Suprapubic skin (tissue), 4 donors: ENCODE measurements around the gene KLK2. TPM values are rescaled to one million over a fixed set of nuclear protein-coding genes. Genes with fewer than 3 reads are reported as not detected.

Experiments used
- DNase-seq, 2 donors: peaks; one replicate each; pipeline ENCODE4 v3.0.0-alpha.2; 2019; ENCODE audit warnings: low spot score in 2 of 2
- H3K27ac ChIP-seq: fragments of 200-600 bp; sonication (generic); one replicate; pipeline ENCODE4 v1.5.1; 2019
- H3K27me3 ChIP-seq: fragments of 200-600 bp; sonication (generic); one replicate; pipeline ENCODE4 v1.5.1; 2019
- H3K36me3 ChIP-seq: fragments of 200-600 bp; sonication (generic); one replicate; pipeline ENCODE4 v1.5.1; 2019
- H3K4me1 ChIP-seq: fragments of 200-600 bp; sonication (generic); one replicate; pipeline ENCODE4 v1.5.1; 2019
- H3K4me3 ChIP-seq: fragments of 200-600 bp; sonication (generic); one replicate; pipeline ENCODE4 v1.5.1; 2019; ENCODE audit warnings: mild to moderate bottlenecking
- H3K9me3 ChIP-seq: fragments of 200-600 bp; sonication (generic); one replicate; pipeline ENCODE4 v1.5.1; 2019
- EP300 ChIP-seq: sonication (generic); formaldehyde crosslinking; IDR thresholded peaks from one replicate; pipeline ENCODE4 v1.6.1; 2017; ENCODE audit warnings: antibody characterized with exemption
- POLR2A ChIP-seq, 2 donors: fragments of 450-650 bp; IDR thresholded peaks; one replicate each; pipeline ENCODE4 v1.6.1; 2017; ENCODE audit warnings: antibody characterized with exemption in 2 of 2, mild to moderate bottlenecking in 2 of 2, moderate library complexity in 2 of 2
- POLR2AphosphoS5 ChIP-seq, 3 donors: sonication (generic); formaldehyde crosslinking; IDR thresholded peaks; one replicate each; pipeline ENCODE4 v1.6.1; 2017; ENCODE audit warnings: antibody characterized with exemption in 3 of 3
- WGBS: methylation state at CpG from one replicate; pipeline ENCODE4 v1.1.5; 2018; 5-methylcytosine and 5-hydroxymethylcytosine counted together
- total RNA-seq, 4 donors: library from RNA; depleted of rRNA; stranded (reverse); fragments of >200 nt; gene quantifications; one replicate each; pipeline ENCODE4 v1.1.0, GENCODE V29; 2016
- TF ChIP-seq, protein P1 (sequence below), 2 donors: fragments of 200-600 bp in 1 of 2; fragments of 450-650 bp in 1 of 2; sonication (generic) in 1 of 2; IDR thresholded peaks; one replicate each; pipeline ENCODE4 v1.5.1; 2016 to 2019; ENCODE audit warnings: antibody characterized with exemption in 2 of 2, mild to moderate bottlenecking in 1 of 2, moderate library complexity in 1 of 2

Gene KLK2
- total RNA-seq, 4 donors from 2014 or later, result not detected

DNA sequence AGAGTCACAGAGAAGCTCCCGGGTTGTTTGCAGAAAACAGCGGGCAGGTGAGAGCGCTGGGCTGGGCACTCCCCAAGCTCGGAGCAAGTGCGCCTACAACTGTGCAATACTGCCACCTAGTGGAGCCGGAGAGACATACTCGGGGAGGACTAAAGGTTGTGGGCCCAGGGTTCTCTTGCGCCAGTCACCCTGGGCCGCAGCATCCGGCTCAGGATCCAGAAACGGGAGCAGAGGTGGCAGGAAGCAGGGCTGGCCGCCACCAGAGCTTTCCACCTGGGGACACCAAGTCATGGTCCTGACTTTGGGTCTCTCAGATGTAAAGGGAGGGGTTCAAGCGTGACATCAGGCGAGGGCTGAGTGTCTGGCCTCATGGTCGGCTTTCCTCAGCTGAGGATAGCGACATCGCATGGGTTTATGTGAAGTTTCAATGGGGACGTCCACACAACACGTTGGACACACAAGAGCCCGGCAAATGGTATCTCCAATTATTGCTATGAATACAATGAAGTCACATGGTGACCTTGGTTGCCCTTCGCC, 49.1 kb downstream of the KLK2 start:
- peak in 1 of 2 donors; percentile 74 for DNase-seq
- 21% methylated on average over 10 of the region's 21 CpGs for WGBS
- Histone ChIP-seq H3K9me3 (no peaks in the 10 kb centered on the region), H3K27ac (no peak overlapping the region), H3K27me3 (peaks cover 31% of the 10 kb centered on the region), H3K36me3 (no peaks in the 10 kb centered on the region), H3K4me3 (no peak overlapping the region), H3K4me1 (peaks cover 11% of the 10 kb centered on the region)
- TF ChIP-seq POLR2AphosphoS5 (IDR thresholded peaks at IDR 0.05), result no peak
- TF ChIP-seq EP300, result no peak
- no peak for TF ChIP-seq POLR2A (IDR thresholded peaks at IDR 0.05)
- TF ChIP-seq, protein P1, sequence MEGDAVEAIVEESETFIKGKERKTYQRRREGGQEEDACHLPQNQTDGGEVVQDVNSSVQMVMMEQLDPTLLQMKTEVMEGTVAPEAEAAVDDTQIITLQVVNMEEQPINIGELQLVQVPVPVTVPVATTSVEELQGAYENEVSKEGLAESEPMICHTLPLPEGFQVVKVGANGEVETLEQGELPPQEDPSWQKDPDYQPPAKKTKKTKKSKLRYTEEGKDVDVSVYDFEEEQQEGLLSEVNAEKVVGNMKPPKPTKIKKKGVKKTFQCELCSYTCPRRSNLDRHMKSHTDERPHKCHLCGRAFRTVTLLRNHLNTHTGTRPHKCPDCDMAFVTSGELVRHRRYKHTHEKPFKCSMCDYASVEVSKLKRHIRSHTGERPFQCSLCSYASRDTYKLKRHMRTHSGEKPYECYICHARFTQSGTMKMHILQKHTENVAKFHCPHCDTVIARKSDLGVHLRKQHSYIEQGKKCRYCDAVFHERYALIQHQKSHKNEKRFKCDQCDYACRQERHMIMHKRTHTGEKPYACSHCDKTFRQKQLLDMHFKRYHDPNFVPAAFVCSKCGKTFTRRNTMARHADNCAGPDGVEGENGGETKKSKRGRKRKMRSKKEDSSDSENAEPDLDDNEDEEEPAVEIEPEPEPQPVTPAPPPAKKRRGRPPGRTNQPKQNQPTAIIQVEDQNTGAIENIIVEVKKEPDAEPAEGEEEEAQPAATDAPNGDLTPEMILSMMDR (IDR thresholded peaks at IDR 0.05), result peak; percentile 58 to 76

DNA sequence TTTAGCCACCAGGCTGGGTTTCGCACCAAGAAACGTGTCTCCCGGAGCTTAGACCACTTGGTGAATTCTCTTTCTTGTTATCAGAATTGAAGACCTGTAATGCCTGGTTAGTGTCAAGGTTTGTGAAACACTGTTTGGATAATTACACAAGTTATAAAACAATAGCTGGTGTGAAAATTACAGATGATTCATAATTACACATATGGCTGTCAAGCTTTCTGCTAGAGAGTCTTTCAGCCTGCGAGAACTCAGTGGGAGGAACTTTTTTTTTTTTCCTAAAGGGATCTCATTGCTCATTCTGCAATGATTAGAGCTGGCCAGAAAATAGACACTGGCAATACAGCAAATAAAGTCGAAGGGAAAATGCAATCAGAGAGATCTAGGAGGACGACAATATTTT, 51.3 kb downstream of the KLK2 start:
- Histone ChIP-seq H3K27ac (no peak overlapping the region), H3K27me3 (peaks cover 24% of the 10 kb centered on the region), H3K4me3 (no peak overlapping the region), H3K36me3 (no peaks in the 10 kb centered on the region), H3K9me3 (no peaks in the 10 kb centered on the region), H3K4me1 (peaks cover 11% of the 10 kb centered on the region)
- DNase-seq, result no peak
- TF ChIP-seq EP300 (no peak), POLR2A (IDR thresholded peaks at IDR 0.05) (no peak), POLR2AphosphoS5 (IDR thresholded peaks at IDR 0.05) (no peak)
- TF ChIP-seq, protein P1 (IDR thresholded peaks at IDR 0.05), result no peak
- WGBS, result 55% methylated on average over 6 of the region's 6 CpGs

DNA sequence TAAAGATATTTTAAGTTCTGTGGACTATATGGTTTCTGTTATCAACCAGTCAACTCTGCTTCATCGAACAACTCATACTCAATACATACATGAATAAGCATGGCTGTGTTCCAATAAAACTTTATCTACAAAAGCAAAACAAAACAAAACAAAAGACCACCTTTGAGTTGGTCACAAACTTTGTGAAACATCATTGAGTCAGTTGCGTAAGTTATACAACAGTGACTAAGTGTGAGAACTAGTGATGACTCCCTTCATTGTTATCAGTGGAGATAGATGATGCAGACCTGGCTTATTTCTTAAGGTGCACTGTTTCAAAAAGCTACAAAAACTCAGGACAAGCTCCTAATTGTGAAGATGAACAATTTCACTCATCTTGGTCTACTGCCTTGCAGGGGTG, 52.5 kb downstream of the KLK2 start:
- no peak for DNase-seq
- Histone ChIP-seq H3K27me3 (peaks cover 24% of the 10 kb centered on the region), H3K9me3 (no peaks in the 10 kb centered on the region), H3K4me3 (no peak overlapping the region), H3K4me1 (peaks cover 16% of the 10 kb centered on the region), H3K27ac (no peak overlapping the region), H3K36me3 (no peaks in the 10 kb centered on the region)
- no peak for TF ChIP-seq POLR2A (IDR thresholded peaks at IDR 0.05)
- TF ChIP-seq, protein P1 (IDR thresholded peaks at IDR 0.05), result no peak
- TF ChIP-seq POLR2AphosphoS5 (IDR thresholded peaks at IDR 0.05), result no peak
- no peak for TF ChIP-seq EP300
- 88% methylated on average over 2 of the region's 2 CpGs for WGBS

DNA sequence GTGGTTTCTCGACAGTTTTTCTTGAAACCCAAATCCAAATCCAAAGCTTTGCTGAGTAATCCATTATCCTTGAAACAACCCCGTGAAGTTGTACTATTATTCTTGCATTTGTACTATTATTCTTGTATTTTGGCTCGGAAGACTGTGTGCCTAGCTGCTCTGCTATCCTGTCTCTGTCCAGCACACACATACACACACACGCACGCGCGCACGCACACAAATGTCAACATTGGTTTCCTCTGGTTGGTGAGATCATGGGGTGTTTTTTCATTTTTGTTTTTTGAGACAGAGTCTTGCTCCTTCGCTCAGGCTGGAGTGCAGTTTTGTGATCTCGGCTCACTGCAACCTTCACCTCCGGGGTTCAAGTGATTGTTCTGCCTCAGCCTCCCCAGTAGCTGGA, 52.9 kb downstream of the KLK2 start:
- no peak overlapping the region for H3K27ac ChIP-seq
- no peak overlapping the region for H3K4me3 ChIP-seq
- WGBS, result 89% methylated on average over 11 of the region's 11 CpGs
- TF ChIP-seq POLR2AphosphoS5 (IDR thresholded peaks at IDR 0.05) (no peak), EP300 (no peak), POLR2A (IDR thresholded peaks at IDR 0.05) (no peak)
- TF ChIP-seq, protein P1 (IDR thresholded peaks at IDR 0.05), result no peak
- no peaks in the 10 kb centered on the region for H3K9me3 ChIP-seq
- DNase-seq, result no peak
- H3K36me3 ChIP-seq, result no peaks in the 10 kb centered on the region
- H3K4me1 ChIP-seq, result peaks cover 16% of the 10 kb centered on the region
- peaks cover 23% of the 10 kb centered on the region for H3K27me3 ChIP-seq

DNA sequence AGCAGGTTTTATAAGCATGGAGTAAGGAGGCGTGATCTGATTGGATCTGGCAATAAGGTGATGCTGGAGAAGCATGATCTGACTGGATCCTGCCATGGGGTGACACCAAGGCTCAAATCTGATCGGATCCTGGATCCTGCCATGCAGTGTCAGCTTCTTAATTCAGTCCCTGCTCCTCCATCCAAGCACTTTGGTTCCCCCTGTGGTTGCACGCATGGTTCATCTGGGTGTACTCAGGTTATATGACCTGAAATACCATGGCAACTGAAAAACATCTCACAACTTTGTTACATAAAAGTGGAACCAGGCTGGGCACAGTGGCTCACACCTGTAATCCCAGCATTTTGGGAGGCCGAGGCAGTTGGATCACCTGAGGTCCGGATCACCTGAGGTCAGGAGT, 55.6 kb downstream of the KLK2 start:
- peaks cover 21% of the 10 kb centered on the region for H3K4me1 ChIP-seq
- H3K4me3 ChIP-seq, result no peak overlapping the region
- H3K27ac ChIP-seq, result no peak overlapping the region
- no peak for TF ChIP-seq EP300
- TF ChIP-seq POLR2AphosphoS5 (IDR thresholded peaks at IDR 0.05), result no peak
- no peak for TF ChIP-seq POLR2A (IDR thresholded peaks at IDR 0.05)
- TF ChIP-seq, protein P1 (IDR thresholded peaks at IDR 0.05), result no peak
- WGBS, result 72% methylated on average over 5 of the region's 5 CpGs
- no peak for DNase-seq
- no peaks in the 10 kb centered on the region for H3K36me3 ChIP-seq
- H3K9me3 ChIP-seq, result no peaks in the 10 kb centered on the region
- H3K27me3 ChIP-seq, result peaks cover 15% of the 10 kb centered on the region

Other genes with a start within 250 kb of the KLK2 start
- 1 to 10 TPM in 1 of 4 donors, under 1 TPM in 2, not detected in 1; 0.23 to 1.8 (median 0.30) TPM for gene SYT3, start 233.6 kb upstream of the KLK2 start, total RNA-seq
- gene C19orf81, start 224.0 kb upstream of the KLK2 start, total RNA-seq, result 10 to 100 TPM in 1 of 4 donors, not detected in 3; 19.8 TPM
- gene SHANK1, start 153.6 kb upstream of the KLK2 start, total RNA-seq, result 1 to 10 TPM in 1 of 4 donors, under 1 TPM in 1, not detected in 2; 0.42 to 6.6 TPM
- 10 to 100 TPM in 1 of 4 donors, 1 to 10 TPM in 3; 5.8 to 14.1 (median 7.7) TPM for gene CLEC11A, start 150.1 kb upstream of the KLK2 start, total RNA-seq
- gene GPR32, start 103.0 kb upstream of the KLK2 start, total RNA-seq, result not detected
- under 1 TPM in 2 of 4 donors, not detected in 2; 0.49 to 0.97 TPM for gene ACP4, start 83.0 kb upstream of the KLK2 start, total RNA-seq
- gene KLK1, start 49.7 kb upstream of the KLK2 start, total RNA-seq, result 10 to 100 TPM; 34.3 to 58.3 (median 40.5) TPM
- not detected for gene KLK15, start 39.9 kb upstream of the KLK2 start, total RNA-seq
- gene KLK3, start 18.5 kb upstream of the KLK2 start, total RNA-seq, result 1 to 10 TPM in 1 of 4 donors, under 1 TPM in 3; 0.24 to 1.9 (median 0.67) TPM
- 1 to 10 TPM in 1 of 4 donors, under 1 TPM in 1, not detected in 2; 0.83 to 1.6 TPM for gene KLK4, start 38.0 kb downstream of the KLK2 start, total RNA-seq
- gene KLK5, start 79.6 kb downstream of the KLK2 start, total RNA-seq, result 100 to 1,000 TPM in 3 of 4 donors, 10 to 100 TPM in 1; 40.3 to 299 (median 177) TPM
- 10 to 100 TPM in 1 of 4 donors, 1 to 10 TPM in 2, not detected in 1; 5.4 to 56.9 (median 9.0) TPM for gene KLK6, start 96.2 kb downstream of the KLK2 start, total RNA-seq
- gene KLK7, start 110.5 kb downstream of the KLK2 start, total RNA-seq, result 100 to 1,000 TPM in 3 of 4 donors, 10 to 100 TPM in 1; 48.3 to 418 (median 218) TPM
- 100 to 1,000 TPM in 1 of 4 donors, 10 to 100 TPM in 3; 19.7 to 126 (median 87.2) TPM for gene KLK8, start 128.2 kb downstream of the KLK2 start, total RNA-seq
- gene KLK10, start 146.3 kb downstream of the KLK2 start, total RNA-seq, result 10 to 100 TPM; 45.2 to 85.3 (median 53.9) TPM
- gene KLK11, start 153.2 kb downstream of the KLK2 start, total RNA-seq, result 100 to 1,000 TPM; 173 to 372 (median 269) TPM
- gene KLK12, start 161.6 kb downstream of the KLK2 start, total RNA-seq, result 1 to 10 TPM in 2 of 4 donors, not detected in 2; 2.6 to 5.0 TPM
- gene KLK13, start 191.7 kb downstream of the KLK2 start, total RNA-seq, result 10 to 100 TPM in 3 of 4 donors, 1 to 10 TPM in 1; 6.6 to 23.5 (median 16.5) TPM
- 10 to 100 TPM in 1 of 4 donors, 1 to 10 TPM in 3; 3.8 to 22.8 (median 5.2) TPM for gene KLK14, start 209.4 kb downstream of the KLK2 start, total RNA-seq
- gene CTU1, start 235.0 kb downstream of the KLK2 start, total RNA-seq, result 10 to 100 TPM in 3 of 4 donors, 1 to 10 TPM in 1; 7.7 to 14.6 (median 12.9) TPM